Stimulated activated CD4-positive, alpha-beta T cell treated with anti-CD3 and anti-CD28 coated beads, Interleukin-1b, Interleukin-23, amount 100 ng/mL, for 4 hours (primary cell): ENCODE results near the gene EMC1.
"Not testable (repeated sequence)": the region's sequence is repeated elsewhere in the genome, so short reads cannot be mapped to it uniquely, and the experiment has no call there.

Experiments
- DNase-seq, 2 donors: peaks; one replicate each; pipeline ENCODE4 v3.0.0-alpha.2; 2020; ENCODE audit warnings: low read depth in 2 of 2

EMC1 gene

DNA sequence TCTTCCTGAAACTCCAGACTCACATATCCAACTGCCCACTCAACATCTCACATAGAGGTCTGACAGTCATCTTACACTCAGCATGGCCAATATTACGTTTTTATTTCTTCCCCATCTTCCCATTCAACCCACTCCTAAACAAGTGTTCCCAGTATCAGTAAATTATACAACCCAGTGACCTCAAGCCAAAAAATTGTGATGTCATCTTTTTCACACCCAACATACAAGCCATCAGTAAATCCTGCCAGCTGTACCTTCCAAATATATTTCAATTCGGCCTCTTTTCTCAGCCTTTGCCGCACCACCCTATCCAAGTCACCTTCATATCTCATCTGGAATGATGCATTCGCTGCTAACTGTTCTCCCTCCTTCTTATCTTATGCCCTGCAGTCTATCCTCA is 60.9 kb downstream of the EMC1 start:
- no peak for DNase-seq

DNA sequence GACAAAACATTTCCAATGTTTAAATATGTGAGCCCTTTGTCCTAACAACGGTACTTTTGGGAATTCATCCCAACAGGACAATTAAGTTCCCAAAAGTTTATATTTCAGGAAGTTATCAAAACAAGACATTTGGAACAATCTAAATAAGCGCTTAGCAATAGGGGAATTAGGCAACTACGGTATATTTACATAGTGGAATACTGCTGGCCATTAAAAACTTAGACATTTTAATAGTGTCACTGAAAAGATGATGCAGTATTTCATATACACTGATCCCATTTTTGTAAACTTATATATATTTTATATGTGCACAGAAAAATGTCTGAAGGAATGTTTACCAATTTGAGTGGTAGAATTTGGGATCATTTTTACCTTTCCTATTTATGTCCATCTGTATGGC is 62.1 kb downstream of the EMC1 start:
- DNase-seq: no peak

DNA sequence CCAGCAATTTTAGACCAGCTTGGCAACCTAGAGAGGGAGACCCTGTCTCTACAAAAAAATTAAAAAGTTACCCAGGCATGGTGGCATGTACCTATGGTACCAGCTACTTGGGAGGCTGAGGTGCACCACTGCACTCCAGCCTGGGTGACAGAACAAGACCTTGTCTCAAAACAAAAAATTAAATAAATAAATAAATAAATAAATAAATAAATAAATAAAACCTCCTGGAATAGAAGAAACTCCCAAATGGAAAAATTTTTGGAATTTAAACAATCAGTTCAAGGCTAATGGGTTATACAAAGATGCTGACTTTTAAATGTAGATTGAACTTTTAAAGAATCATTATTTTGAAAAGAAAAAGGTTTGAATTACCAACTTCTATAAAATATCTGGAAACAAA is 63.5 kb downstream of the EMC1 start:
- DNase-seq: no peak

DNA sequence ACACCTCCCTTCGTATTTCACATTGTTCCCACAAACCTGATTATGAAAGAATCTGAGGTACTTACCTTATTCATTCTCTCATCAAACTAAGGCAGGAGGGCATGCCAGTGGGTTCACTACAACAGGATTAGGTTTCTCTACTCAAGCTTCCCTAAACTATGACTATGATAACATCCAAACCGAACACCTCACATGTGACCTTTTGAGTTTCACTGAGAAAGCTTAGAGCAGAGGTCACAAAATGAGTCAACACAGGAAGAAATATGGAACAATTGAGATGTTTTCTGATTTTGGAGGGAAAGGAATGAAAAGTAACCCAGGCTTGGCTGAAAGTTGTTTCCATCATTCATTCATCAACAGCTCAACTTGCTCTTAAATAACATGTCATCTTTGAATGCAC is 65.3 kb downstream of the EMC1 start:
- no peak for DNase-seq

DNA sequence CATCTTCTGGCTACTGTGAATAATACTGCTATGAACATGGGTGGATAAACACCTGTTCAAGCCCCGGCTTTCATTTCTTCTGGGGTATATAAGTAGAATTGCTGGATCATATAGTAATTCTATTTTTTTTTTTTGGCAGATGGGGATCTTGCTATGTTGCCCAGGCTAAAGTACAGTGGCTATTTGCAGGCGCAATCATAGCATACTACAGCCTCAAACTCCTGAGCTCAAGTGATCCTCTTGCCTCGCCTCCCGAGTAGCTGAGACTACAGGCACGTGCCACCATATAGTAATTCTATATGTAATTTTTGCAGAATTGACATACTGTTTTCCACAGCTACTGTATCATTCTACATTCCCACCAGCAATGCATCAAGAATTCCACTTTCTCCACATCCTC is 69.1 kb downstream of the EMC1 start:
- DNase-seq: no peak

DNA sequence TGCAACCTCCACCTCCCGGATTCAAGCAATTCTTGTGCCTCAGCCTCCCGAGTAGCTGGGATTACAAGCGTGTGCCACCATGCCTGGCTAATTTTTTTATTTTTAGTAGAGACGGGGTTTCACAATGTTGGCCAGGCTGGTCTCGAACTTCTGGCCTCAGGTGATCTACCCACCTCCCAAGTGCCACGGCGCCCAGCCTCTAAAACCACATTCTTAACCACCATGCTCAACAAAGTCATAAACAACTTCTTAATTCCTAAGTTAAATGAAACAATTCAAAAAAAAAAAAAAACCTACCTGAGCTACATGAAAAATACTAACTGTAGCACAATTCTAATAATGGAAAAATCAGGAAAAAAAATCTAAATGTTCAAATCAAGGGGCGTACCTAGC is 71.1 kb downstream of the EMC1 start:
- not testable (repeated sequence) for DNase-seq

DNA sequence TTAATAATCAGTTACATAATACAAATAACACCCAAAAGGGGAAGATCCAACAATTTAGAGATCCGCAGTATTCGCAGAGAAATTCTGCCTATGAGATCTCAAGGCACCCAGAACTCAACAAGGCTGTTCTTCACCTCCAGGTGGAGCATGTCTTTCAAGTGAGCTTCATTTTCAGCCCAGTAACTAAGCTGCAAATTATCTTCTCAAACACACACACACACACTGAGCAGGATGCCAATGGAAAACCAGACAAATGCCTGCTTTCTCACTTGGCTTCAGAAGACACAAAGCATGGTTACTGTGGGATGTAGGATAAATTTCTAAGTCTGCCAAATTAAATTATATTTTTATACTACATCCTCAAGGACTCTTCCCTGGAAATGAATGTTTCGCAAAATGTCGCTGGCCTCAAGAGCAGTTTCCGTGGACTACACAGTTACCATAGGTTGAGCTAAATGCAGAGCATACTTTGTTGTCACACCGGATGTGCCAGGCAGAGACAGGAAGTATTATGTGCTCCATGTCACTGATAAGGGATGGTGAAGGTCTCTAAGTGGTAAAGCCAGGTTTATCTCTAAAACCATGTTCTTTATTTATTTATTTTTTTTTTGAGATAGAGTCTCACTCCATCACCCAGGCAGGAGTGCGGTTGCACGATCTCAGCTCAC is 71.6 kb downstream of the EMC1 start:
- DNase-seq: no peak

DNA sequence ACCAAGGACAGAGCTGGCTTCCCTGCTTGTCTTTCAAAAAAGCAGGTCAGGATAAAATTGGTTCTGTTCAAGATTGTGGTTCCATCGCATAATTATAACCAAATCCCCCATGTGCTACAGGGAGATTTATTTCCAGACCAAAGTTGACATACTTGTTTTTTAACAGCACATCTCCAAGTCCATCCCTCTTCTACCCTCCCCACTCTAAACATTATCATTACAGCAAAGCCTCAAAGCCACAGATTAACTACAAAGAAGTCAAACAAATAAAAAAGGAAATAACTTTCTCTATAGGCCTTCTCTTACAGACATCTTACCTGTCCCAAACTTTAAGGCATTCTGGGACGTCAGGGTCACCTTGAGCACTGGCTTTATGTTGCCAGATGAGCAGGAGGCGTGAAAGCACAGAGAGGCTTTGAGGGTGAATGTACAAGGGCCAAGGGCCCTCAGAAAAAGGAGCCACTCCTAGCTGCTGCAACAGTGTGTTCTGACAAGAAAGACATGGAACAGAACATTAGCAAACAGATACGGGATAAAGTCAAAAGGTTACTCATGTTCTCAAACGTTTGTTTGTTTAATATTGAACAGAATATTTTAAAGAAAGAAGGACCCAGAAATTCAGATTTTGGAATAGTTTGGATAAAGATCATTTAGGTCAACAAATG is 72.5 kb downstream of the EMC1 start:
- no peak for DNase-seq

DNA sequence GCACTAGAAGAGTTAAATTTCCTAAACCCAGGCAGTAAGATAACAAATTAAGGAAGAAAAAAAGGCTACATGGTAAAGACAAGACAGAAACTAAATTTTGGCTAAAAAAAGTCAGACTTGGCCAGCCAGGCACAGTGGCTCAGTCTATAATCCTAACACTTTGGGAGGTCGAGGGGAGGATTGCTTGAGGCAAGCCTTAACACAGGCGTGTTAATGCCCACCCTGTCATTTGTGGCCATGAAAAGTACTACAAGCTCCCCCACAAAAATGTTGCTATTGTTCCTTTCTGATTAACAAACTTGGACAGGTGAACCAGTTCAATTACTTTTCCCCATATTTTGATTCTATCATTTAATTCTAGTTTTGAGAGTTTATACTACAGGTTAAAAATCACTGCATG is 73.5 kb downstream of the EMC1 start:
- no peak for DNase-seq

DNA sequence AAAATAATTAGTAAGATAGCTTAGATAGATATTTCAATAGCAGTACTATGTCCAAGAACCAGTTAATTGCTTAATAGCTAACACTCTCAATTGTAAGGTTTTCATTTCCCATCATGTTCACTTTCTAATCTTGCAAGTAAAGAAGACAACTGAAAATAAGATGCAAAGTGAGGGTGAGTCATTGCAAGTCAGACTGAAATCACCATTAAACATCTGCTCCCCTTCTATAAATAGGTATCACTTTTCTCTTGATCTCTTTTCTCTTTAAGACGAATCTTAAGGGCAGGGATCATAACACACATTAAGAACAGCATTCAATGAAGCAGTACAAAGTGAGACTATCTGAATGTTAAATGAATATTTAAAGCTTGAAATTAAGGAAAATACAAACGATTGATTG is 81.7 kb downstream of the EMC1 start:
- no peak for DNase-seq

DNA sequence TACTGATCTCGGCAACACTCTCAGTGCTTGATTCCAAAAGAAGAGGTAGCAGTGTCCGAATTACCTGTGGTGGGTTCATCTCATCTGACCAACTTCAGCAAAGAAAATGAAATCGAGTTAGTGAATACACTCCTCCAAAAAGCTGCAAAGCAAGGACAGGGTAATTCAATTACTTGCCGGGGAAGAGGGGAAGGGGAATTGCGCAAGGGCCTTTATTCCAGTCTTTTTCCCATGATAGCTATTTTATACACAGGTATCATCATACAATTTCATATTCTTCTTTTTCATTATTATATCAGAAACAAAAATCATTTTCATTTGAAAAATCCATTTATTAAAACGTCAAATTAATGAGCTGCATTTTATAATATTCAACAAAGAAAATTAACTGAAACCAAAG is 84.2 kb downstream of the EMC1 start:
- DNase-seq: no peak

DNA sequence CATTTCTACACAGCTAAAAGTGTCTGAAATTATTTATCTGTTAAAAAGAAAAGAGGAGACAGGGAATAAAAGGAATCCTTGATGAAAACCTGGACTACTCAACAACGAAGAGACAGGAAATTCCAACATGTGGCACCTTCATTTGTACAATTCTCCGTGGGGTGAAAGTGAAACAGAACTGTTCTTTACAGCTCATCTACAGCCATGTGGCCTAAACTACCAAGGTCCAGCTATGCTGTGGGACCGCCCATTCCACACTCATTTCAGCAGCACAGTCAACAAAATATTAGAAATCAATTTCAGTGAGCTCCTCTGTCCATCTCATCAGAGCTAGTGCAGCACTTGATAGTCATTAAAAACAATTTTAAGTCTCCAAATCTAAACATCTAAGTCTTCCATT is 85.3 kb downstream of the EMC1 start:
- no peak for DNase-seq
